ENCODE results near the gene CEACAM6.

The CEACAM6 gene

DNA sequence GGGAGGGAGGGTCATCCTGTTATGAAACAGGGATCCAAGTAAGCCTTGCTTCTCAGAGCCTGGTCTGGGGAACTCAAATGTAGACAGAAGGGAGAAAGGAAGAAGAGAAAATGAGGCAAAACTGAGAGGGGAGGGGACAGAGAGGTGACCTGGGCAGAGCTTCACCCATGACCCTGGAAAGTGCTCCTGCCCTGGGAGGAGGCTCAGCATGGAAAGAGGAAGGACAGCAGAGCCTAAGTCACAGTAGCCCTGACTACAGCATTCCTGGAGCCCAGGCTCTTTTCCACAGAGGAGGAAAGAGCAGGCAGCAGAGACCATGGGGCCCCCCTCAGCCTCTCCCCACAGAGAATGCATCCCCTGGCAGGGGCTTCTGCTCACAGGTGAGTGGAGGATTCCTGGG is 41.0 kb downstream of the CEACAM6 start, which contains the start of gene CEACAM3:
Gene CEACAM3, plus strand, starts transcription at position 226 of the 400 bp plus-strand sequence. Its CDS starts 91 bp downstream, at position 317.
- no peak for DNase-seq (ENCODE audit: low read depth in 2 of 2)

DNA sequence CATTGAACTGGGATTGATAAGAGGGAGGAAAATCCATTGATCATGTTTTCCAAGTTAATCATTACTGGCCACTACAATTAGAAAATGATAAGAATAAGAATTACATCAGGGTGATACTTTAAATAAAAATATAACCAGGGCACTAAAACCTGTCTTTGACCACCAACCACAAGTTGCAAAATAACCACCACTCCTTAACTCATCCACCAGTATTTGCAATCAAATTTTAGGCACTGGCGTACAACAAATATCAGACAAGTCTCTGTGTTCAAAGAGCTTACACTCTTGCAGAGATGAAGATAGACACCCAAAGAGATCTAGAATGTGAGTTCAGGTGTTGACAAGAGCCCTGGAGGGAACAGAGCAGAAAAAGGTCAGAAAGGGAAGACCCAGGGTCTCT is 41.6 kb downstream of the CEACAM6 start:
- DNase-seq (ENCODE audit: low read depth in 2 of 2): no peak

DNA sequence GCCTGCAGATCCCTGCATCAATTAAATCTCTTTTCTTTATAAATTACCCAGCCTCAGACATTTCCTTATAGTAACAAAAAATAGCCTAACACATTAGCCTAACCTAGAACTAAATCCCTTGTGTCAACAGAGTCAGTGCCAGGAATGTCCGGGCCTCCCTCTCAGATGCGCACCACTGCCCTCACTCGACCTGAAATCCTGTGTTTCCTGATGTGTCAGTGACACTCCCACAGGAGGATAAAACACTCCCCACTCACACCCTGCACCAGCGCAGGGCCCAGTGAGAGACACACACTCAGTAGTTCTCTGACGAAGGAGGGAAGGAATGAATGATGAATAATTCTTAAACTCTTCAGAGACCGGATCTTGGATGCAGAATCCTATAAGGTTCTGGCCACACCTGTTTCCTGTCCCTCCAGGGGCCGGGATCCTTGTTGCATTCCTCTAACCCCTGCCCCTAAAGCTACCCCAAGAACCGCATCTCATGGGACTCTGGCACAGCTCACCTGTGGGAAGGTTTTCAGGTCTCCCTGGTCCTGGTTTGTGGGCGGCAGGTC is 44.2 kb downstream of the CEACAM6 start:
- DNase-seq (ENCODE audit: low read depth in 2 of 2): no peak

DNA sequence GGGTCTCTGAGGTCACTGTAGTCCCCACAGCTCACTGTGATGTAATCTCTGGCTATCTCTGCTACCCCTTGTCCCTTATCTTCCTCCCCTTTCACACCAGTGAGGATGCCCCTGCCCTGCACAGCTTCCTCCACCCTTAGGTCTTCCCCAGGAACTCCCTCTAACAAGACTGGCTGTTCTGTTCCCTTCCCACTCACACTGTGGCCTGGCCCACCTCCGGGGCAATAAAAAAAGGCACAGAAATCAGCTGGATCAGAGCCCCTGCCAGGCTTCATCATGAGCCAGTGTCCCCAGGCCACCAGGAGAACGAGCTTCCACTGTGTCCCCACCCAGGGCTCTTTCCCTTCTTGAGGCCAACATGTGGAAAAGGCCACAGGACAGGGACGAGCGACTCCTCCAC is 45.7 kb downstream of the CEACAM6 start:
- no peak for DNase-seq (ENCODE audit: low read depth in 2 of 2)

DNA sequence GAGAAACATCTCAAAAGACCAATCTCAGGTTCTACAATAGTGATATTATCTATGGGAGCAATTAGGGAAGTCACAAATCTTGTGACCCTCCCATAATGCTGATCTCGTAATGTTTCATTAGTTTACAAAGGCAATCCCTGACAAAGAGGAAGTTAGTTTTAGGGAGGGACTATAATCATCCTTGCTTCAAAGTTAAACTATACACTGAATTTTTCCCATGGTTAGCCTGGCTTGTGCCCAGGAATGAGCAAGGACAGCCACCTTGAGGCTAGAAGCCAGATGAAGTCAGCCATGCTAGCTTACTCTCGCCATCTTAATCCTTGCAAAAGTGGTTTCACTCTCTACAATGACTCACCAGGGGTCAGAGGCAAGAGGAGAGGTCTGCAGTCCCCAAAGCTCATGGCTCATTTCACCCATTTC is 46.5 kb downstream of the CEACAM6 start:
- DNase-seq (ENCODE audit: low read depth in 2 of 2): no peak

DNA sequence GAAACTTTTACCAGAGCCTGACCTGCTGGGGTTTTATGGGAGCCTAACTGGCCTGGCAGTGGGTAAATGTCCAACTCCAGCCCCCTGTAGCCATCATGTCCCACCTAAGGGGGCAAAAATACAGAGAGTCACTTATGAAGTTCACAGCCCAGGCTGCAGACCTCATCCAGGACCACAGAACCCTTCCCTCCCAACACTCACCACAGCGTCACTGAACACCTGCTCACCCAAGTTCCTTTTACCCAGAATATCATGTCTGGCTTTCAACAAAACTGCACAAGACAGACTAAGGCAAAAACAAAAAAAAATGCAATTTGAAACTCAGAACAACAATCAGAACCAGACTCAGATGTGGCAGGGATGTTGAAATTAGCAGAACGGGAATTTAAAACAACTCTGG is 47.4 kb downstream of the CEACAM6 start:
- no peak for DNase-seq (ENCODE audit: low read depth in 2 of 2)

DNA sequence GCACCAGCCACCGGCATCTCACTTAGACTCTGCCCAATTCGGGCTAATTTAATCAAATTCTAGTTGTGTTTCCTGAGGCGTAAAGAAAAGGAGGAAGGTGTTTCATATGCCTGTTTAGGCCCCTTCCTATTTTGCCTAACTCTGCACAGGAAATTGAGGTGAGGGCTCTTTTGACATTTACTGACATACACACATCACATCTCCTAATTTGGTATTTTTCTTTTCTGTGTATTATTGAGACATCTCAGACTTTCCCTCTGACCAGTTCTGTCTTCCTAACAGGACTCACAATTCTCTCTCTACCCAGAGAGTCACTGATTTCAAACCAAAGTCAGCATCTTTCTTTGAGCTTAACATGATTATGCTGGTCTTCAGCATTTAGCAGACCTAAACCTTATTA is 49.0 kb downstream of the CEACAM6 start:
- no peak for DNase-seq (ENCODE audit: low read depth in 2 of 2)

DNA sequence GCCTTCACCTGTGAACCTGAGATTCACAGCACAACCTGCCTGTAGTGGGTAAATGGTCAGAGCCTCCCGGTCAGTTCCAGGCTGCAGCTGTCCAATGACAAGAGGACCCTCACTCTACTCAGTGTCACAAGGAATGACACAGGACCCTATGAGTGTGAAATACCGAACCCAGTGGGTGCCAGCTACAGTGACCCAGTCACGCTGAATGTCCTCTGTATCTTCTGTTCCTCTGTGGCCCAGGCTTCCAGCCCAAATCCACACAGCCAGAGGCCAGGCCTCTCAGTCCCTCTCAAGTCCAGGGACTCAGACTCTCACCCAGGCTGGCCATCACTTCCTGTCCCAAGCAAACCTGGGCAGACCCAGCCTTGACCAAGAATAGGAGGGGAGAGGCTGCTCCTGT is 51.8 kb downstream of the CEACAM6 start:
- DNase-seq (ENCODE audit: low read depth in 2 of 2): no peak

DNA sequence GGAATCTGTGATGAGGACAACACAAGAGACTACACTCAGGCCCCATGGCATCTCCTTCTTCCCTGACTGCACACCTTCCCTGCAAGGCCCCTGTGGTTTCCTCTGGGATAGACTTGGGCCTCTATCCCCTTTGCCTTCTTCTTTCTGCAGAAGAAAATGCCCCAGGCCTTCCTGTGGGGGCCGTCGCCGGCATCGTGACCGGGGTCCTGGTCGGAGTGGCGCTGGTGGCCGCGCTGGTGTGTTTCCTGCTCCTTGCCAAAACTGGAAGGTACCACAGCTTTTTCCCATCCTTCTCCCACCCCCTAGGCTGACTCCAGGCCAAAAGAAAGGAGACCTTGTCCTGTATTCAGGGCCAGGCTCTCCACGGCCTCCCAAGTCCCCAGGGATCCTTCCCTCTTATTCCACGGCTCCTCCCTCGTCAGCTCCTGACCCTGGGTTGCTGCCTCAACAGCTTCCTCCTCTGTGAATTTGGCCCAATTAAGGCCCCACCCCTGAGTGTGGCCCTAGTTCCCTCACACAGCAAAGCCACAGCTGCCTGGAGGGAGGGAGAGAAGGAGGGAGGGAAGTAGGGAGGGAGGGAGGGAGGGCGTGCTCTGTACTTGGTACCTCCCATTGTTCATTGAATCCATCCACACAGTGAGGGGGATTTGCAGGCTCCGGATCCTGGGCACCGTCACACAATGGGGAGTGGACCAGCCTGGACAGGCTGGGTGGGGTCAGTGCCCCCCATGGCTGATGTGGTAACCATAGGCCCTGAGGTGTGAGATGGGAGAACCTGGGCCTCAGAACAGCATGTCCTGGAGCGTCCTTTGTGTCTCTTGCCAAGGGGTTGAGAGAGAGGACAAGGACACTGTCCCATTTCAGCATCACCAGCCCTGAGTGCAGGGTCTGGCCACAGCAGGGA is 53.6 kb downstream of the CEACAM6 start:
- DNase-seq (ENCODE audit: low read depth in 2 of 2): no peak

DNA sequence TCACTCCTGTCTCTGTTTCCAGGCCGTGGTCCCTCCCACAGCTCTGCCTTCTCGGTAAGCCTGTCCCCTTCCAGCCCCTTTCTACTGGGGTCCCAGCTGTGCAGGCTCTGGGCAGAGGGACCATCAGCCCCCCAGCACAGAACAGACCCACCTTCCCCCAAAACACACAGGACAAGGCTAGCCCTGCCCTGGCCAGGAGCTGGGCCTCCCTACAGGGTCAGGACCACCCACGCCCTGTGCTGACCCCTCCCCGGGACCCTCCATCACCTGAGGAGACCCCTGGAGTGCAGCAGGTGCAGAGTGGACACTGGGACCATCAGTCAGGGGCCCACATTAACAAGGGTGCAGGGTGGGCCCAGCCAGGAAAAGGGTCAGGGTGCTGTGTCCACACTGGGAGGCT is 55.0 kb downstream of the CEACAM6 start:
- no peak for DNase-seq (ENCODE audit: low read depth in 2 of 2)

DNA sequence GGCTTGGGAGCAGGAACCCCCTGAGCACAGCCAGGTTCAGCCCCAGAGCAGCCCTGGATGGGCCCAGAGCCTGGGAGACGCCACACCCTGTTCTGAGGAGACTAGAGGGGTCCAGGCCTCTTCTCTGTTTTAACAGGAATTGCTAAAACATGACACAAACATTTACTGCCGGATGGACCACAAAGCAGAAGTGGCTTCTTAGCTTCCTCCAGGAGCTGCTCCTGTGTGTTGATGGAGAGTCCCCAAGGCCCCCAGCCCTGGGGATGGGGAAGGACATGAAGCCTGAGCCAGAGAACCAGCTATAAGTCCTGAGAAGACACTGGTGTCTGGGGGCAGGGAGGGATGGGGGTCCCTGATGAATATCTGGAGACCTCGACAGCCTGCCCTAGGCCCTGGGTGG is 55.7 kb downstream of the CEACAM6 start:
- no peak for DNase-seq (ENCODE audit: low read depth in 2 of 2)

DNA sequence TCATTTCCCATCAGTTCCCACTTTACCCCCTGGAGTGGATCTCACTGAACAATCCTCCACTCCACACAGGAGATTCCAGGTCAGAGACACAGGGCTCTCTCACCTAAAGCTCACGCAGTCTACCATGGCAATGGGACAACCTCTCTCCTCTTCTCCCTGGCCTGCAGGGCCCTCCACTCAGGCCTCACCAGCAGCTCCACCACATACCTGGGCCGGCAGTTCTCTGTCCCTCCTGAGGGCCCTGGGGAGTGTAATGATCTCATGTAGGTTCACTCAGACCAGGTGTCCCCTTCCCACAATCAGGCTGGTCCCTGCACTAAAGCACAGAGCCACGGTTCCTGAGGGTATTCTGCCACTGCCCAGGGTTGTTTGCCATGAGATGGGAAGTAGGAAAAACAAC is 56.7 kb downstream of the CEACAM6 start:
- no peak for DNase-seq (ENCODE audit: low read depth in 2 of 2)

DNA sequence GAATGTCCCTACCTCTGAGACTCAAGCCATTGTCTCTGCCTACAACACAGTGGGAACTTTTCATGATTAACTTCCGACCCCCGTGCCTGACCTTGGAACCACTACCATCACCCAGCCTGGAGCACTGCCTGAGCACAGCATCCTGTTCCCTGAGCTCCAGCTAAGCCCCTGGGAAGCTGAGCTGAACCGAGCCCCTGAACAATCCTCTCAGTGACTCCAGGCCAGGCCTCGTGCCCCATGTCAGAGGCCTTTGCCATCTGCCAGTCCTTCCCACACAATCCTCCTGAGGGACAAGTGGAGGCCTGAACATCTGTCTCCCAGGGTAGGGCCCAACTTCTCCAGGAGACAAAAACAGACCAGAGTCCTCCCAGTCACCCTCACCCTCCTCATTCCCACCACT is 58.6 kb downstream of the CEACAM6 start:
- no peak for DNase-seq (ENCODE audit: low read depth in 2 of 2)

DNA sequence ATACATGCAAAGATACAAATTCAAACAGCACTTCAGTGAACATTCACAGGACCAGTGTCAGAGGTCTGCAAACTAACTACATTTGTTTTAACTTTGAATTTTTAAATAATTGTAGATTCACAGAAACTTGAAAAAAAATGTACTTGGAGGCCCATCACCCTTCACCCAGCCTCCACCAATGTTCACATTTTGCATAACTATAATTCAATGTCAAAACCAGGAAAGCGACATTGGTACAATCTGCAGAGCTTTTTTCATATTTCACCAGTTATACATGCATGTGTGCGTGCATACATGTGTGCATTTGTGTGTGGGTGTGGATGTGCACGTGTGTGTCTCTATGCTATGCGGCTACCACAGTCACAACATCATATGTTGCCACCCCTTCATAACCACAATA is 60.0 kb downstream of the CEACAM6 start:
- no peak for DNase-seq (ENCODE audit: low read depth in 2 of 2)

DNA sequence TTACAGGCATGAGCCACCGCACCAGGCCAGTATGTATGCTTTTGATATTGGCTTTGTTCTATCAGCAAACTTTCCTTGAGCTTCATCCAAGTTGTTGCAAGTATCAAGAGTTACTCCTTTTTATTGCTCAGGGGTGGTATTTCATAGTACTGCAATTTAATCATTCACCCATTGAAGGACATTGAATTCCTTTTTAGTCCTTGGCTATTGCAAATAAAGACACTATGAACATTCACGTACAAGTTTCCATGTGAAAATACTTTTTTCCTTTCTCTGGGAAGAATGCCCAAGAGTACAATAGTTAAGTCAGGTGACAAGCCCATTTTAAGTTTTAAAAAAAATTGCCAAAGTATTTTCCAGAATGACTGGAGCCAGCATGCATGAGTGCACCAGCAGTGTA is 61.4 kb downstream of the CEACAM6 start:
- DNase-seq (ENCODE audit: low read depth in 2 of 2): no peak

DNA sequence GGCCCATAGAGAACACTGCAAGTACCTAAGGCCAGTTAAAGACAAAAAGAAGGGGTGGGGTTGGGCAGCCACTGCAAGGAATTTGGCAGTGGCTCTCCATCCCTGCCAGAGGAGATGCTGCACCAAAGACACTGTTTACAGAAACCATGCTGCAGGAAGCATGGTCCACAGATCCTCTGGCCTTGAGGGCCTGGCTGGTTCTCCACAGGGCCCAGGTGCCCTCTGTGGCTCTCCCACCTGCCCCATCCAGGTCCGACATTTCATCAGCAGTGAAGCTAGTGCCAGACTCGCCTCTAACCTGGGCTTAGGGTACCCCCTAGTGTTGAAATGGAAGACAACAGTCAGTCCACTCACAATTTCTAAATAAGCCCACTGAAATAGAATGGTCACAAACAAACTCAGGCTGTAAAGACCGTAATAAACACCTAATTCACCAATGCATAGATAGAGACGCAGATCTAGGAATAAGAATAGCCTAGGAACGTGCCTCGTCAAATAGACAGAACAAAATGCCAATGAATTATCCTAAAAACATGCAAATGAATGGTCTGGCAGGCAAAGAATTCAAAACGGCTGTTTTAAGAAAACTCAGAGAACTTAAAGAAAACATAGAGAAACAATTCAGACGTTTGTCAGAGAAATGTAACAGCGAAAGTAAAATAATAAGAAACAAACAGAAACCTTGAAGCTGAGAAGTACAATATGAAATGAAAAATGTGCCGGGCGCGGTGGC is 65.8 kb downstream of the CEACAM6 start:
- DNase-seq (ENCODE audit: low read depth in 2 of 2): peak in 1 of 2 donors; percentile 5
